Large intestine (tissue), 3 donors: ENCODE measurements around the gene USP49. TPM values are rescaled to one million over a fixed set of nuclear protein-coding genes. Genes with fewer than 3 reads are reported as not detected.

Source experiments
- DNase-seq, 2 donors: peaks; one replicate each; pipeline versions ENCODE4 v3.0.0 to v3.0.0-alpha.2; 2013
- H3K27ac ChIP-seq: one replicate; pipeline ENCODE4 v1.5.1; 2013; ENCODE audit warnings: low read length
- H3K27me3 ChIP-seq: 2 replicates; pipeline ENCODE4 v1.6.1; 2013; ENCODE audit warnings: low read length; ENCODE audit not compliant: control insufficient read depth, insufficient read depth
- H3K36me3 ChIP-seq: 2 replicates; pipeline ENCODE4 v1.6.1; 2013; ENCODE audit warnings: low read length; ENCODE audit not compliant: control insufficient read depth, insufficient read depth
- H3K4me1 ChIP-seq: one replicate; pipeline ENCODE4 v1.6.1; 2013; ENCODE audit warnings: low read length; ENCODE audit not compliant: control insufficient read depth, insufficient read depth
- H3K4me3 ChIP-seq: one replicate; pipeline ENCODE4 v1.5.1; 2013; ENCODE audit warnings: low read length
- H3K9me3 ChIP-seq: one replicate; pipeline ENCODE4 v1.6.1; 2013; ENCODE audit warnings: mild to moderate bottlenecking, low read depth, low read length, moderate library complexity; ENCODE audit not compliant: control insufficient read depth
- WGBS: methylation state at CpG from one replicate; pipeline ENCODE4 v1.1.5; 2013; ENCODE audit warnings: low lambda C conversion rate; ENCODE audit not compliant: insufficient coverage; 5-methylcytosine and 5-hydroxymethylcytosine counted together
- polyA plus RNA-seq: library from polyadenylated mRNA; unstranded; fragments of 120-200 nt; gene quantifications from one replicate; pipeline ENCODE4 v1.2.1, GENCODE V29; 2013

USP49 gene
- polyA plus RNA-seq, 1 donor = 5.3 TPM

DNA sequence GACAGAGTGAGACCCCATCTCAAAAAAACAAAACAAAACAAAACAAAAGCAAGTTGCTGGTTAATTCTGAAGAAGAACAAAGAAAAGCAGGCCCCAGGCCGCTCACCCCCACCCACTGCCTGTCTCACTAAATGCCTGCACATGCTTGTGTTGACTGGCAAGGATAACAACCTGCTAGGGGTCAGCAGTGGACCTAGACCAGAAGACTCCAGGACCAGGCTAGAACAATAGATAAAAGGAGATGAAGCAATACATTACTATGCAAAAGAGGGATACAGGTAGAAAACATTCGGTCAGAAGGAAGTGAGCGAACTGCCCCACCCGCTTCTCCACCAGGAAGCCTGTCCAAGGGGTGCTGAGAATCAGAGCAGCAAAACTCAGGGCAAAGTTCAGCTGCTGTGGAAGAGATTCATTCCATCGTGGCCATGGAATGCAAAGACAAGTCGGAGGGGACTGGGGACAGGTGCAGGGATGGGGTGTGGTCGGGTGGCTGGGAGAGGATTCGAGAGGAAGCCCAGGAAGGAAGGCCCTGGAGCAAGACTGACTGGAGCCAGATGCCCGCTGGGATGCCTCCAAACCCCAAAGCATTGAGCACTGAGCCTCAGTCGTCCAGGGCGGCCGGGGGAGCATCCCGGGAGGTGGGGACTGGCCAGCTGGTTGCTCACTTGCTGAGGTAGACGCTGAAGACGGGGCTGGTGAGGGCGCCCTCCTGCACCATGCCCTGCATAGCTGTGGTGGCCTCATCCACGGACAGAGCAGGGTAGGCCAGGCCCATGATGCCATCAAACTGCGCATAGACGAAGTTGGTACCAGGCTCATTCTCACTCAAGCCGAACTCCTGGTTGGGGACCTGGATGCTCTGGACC, 153.3 kb downstream of the USP49 start:
- Histone ChIP-seq H3K4me3 (no peak overlapping the region), H3K36me3 (no peaks in the 10 kb centered on the region)
- WGBS = 18% methylated on average over 2 of the region's 20 CpGs

DNA sequence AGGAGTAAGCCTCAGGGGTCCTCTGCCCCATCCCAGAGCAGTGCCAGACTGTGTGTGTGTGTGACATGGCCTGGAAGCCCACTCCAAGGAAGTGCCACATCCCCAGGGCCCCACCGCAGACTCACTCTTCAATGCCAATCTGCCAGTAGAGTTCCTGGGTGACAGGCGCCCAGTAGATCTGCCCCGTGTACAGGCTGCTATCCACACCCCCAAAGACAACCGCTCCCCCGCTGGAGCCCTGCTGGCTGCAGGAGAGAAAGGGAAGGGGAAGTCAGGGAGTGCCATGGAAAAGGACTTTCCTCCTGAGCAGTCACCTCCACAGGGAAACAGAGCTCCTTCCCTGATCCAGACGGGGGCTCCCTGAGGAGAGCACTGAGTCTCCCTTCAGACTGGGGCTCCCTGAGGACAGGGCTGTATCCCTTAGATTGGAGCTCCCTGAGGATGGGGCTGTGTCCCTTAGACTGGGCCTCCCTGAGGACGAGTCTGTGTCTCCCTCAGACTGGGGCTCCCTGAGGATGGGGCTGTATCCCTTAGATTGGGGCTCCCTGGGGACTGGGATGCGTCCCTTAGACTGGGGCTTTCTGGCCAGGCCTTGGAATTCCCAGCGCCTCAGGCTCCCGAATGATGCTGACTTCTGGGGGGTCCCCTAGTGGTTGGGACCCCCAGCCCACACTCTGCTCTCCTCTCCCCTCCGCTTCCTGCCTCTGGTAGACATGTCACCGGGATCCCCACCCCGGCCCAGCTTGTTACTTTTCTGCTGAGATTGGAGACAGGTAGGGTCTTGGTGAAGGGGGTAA, 154.6 kb downstream of the USP49 start:
- no peak overlapping the region for H3K4me3 ChIP-seq
- peaks cover 38% of the 10 kb centered on the region for H3K4me1 ChIP-seq
- WGBS = no CpG with 5 or more reads among the region's 13 CpGs
- H3K9me3 ChIP-seq = no peaks in the 10 kb centered on the region
- H3K27me3 ChIP-seq = no peaks in the 10 kb centered on the region
- H3K36me3 ChIP-seq = no peaks in the 10 kb centered on the region
- H3K27ac ChIP-seq = peak overlapping the region; percentile 86
- DNase-seq = peak in 1 of 2 donors; percentile 45

More for the DNA sequence above, 153.3 kb downstream of the USP49 start:
- Histone ChIP-seq H3K27ac (peak overlapping the region; percentile 86), H3K4me1 (peaks cover 25% of the 10 kb centered on the region), H3K9me3 (no peaks in the 10 kb centered on the region), H3K27me3 (no peaks in the 10 kb centered on the region)
- DNase-seq = peak; percentile 90 to 95

Other genes with a start within 250 kb of the USP49 start
- gene TFEB, start 159.8 kb downstream of the USP49 start, polyA plus RNA-seq = 86.0 TPM
- 0.16 TPM for gene PGC, start 148.0 kb downstream of the USP49 start, polyA plus RNA-seq
- gene FRS3, start 115.5 kb downstream of the USP49 start, polyA plus RNA-seq = 5.9 TPM
- 3.7 TPM for gene PRICKLE4, start 114.6 kb downstream of the USP49 start, polyA plus RNA-seq
- 195 TPM for gene TOMM6, start 107.7 kb downstream of the USP49 start, polyA plus RNA-seq
- gene MED20, start 25.8 kb upstream of the USP49 start, polyA plus RNA-seq = 26.0 TPM
- 18.5 TPM for gene BYSL, start 26.1 kb upstream of the USP49 start, polyA plus RNA-seq
- gene CCND3, start 46.4 kb upstream of the USP49 start, polyA plus RNA-seq = 53.6 TPM
- 32.7 TPM for gene TAF8, start 155.1 kb upstream of the USP49 start, polyA plus RNA-seq
- gene C6orf132, start 247.2 kb upstream of the USP49 start, polyA plus RNA-seq = 44.3 TPM